GDM1 (cell line): Measurements from ENCODE around the gene JAML.

ENCODE experiments used
- DNase-seq: peaks from one replicate; lab custom pipeline; 2025; lab: John Stamatoyannopoulos, UW

JAML gene

DNA sequence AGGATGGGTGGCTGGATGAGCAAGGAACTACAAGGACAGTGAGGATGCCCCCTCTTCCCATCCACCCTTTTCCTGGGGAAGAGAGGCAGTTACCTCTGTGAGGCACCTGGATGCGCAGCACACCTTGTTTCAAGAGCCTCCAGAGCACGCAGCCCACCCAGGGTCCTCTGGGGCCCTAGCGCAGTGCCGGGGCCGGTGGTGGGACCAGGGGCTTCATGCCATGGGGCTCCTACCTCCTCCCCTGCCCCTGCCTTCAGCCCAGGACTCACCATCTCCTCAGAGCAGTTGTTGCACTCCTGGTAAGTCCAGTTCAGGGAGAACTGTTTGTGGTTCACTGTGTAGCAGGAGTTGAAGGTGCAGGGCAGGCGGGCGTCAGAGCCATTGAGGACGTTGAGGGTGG lies 56.5 kb downstream of the JAML start:
- no peak for DNase-seq

DNA sequence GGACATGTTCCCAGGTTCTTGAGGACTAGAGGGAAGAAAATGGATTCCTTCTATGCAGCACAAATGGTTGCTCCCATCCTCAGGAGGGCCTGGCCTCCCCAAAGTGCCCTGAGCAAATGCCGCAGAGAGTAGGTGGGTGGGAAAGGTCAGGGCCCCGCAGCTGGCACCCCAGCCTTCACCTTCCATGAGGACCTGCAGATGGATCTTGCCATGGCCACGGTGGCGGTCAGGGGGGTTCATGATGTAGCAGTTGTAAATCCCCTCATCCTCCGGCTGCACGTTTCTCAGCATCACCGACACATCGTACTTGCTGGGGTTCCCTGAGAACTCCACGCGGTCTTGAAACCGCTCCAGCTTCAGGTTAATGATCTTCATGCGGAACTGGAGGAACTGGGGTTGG lies 56.9 kb downstream of the JAML start:
- DNase-seq: no peak

DNA sequence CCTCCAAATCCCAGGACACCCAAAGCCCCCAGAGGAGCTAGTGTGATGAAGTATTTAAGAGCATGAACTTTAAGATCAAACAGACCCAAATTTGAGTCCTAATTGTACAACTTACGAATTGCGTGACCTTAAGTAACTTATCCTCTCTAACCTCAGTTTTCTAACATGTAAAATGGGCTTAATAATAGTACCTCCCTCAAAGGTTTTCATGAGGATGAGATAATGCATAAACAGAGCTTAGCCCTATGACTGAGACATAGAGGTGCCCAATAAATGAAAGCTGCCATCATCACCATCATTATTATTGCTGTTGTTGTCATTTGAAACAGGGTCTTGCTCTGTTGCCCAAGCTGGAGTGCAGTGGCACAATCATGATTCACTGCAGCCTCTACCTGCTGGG lies 57.6 kb downstream of the JAML start:
- no peak for DNase-seq

DNA sequence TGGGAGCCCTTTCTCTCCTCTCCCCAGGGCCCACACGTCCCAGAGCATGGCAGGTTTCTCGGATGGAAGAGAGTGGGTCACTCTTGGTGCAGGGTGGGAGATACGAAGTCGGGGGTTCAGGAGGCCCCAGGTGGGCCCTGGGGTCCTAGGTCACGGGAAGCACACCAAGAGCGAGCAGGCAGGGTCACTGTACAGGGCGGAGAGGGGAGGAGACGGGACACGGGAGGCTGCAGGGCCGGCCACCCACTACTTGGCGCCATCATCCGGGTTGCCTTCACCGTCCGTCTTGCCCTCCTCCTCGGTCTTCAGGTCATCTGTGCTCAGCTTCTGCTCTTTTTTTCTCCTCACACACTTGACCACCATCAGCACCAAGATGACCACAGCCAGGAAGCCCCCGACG lies 58.2 kb downstream of the JAML start:
- DNase-seq: no peak

DNA sequence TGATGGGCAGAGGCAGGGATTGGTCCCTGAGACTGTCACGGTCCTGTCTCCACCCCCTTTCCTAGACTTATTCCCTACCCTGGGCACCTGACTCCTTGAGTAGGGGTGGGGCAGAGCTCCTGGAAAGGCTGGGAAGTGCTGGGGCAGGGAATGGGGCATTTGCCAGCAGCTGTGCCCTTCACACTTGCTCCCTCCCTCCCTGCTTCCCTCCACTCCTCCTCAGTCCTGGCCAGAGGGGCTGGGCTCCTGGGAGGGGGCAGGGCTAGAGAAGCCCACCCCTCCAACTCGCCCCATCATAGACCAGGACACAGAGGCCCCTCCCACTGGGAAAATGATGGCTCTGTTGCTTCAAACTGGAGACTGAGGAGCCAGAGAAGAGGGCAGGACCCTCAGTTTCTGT lies 59.9 kb downstream of the JAML start:
- no peak for DNase-seq

DNA sequence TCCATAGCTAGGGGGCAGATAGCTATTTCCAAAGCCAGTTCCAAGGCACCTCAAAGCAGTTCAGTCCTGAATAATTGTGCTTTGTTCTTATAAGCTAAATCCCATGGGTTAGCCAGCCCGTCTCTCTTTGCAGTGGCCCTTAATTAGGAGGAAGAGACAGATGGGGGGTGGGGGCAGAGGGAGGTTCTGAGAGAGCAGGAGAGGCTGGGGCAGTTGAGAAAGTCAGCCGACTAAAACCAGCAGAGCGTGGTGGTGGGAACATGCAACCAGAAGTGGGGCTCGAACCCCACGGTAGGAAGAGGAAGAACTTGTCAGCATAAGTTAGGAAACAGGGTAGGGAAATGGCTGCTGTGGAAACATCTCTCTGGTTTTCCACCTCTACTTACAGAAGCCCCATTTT lies 61.3 kb downstream of the JAML start:
- no peak for DNase-seq

DNA sequence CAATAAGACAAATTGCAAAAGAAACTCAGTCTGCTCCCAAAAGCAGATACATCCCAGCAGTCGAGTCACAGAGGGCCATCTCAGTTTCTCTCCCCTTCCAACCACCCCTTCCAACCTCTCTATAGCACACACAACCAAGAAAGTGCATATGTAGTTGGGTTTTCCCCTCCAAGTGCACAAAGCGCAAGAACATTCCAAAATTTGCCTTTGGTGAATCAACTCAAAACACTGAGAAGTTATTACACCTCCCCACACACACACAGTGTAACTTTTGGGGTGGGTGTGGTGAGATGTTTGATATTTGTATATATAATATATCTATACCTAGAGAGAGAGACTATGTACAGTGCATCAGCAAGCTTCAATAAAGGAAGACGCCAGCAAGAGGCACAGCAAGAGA lies 62.0 kb downstream of the JAML start:
- no peak for DNase-seq

DNA sequence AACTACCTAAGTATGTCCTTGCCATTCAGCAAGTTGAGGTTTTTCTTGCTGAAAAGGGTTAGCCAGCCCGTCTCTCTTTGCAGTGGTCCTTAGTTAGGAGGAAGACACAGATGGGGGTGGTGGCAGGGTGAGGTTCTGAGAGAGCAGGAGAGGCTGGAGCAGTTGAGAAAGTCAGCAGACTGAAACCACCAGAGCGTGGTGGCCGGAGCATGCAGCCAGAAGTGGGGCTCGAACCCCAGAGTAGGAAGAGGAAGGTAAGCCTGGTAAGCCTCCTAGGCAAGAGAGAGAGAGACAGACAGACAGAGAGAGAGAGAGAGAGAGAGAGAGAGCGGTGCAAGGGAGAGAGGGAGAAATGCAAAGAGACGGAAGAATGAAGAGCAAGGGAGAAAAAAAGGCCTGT lies 63.0 kb downstream of the JAML start:
- no peak for DNase-seq

DNA sequence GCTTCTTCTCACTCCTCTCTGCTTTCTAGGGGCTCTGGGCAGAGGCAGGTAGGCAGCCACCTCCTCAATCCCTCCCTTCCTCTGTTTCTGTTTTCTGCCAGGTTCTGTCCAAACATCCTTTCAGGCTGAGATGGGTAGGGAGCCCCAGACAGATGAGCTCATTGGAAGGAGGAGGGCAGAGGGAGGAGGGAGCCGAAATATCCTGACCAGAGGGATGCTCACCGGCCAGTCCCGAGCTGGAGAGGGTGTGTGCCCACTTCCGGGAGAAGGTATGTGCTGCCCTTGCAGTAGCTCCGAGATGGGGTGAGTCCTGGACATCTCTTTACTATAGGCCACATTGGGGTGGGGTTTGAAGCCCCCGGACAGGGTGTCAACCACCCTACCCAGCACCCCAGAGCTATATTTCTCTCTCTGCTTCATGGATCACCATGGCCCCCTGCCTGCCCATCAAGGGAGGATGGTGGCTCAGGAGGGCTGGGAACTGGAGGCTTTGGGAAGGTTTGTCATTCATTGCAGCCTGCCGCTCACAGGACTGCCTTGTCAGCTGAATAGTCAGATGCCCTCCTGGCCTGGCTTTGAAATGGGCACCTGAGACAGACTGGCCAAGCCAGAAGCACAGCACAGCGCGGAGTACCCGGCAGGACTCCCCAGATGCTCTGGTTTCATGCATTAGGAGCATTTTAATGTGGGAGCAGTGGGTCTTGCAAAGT lies 67.5 kb downstream of the JAML start:
- DNase-seq: no peak

DNA sequence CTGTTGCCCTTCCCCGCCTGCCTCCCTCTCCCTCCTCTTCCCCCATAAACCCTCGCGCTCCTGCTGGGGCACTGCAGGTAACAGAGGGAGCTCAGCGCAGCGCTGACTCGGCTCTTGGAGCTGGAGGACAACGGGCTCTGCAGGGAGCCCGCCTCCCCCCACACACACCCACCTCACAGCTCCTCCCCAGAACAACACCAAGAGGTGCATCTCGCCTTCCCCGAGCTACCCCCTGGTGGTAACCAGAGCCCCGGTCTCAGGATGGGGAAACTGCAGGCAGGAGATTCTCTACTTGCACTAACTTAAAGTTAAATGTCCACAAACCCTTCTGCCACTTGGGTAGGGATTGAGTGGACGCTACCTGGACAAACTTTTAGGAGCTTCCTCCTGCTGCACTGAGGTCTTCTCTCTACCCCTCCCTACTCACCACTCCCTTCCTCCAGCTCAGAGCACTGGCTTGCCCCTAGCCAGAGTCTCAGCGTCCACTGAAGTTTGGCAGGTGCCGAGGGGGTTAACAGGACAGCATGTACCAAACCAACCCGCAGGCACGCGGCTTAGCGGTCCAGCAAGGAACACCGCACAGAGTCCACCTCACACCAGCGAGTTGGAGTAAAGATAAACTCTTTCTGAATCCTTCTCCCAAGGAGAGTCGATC lies 68.2 kb downstream of the JAML start:
- DNase-seq: no peak

DNA sequence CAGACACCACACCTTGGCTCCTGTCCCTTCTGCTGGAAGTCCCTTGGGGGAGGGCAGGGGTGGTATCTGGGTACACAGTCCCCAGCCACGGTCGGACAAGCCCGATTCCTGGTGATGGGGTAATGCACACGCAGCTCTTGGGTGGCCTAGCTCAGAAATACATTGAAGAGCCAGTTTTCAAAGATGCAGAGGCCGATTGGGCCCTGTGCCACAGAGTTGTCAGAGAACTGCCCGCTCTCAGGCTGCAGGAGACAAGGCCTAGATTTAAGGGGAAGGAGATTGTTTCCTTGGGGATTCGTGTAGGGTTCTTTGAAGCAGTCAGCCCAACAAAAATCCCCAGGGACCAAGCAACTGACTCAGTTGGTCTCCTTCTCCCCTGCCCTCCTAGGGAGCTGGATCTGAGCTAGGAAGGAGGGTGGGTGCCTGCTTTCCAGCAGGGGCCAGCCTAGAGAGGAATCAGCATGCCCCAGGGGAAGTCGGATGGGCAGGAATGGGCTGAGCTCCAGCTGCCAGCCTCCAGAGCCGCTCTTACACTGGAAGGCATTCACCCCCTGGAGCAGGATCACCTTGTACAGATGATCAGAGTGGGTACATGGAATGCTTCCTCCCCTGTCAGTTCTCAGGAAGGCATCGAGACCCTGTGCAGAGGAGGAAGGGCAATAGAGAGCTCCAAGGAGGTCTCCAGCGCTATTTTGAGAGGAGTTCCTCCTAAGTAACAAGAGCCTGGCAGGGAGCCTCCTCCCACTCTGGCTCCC lies 68.9 kb downstream of the JAML start:
- no peak for DNase-seq

DNA sequence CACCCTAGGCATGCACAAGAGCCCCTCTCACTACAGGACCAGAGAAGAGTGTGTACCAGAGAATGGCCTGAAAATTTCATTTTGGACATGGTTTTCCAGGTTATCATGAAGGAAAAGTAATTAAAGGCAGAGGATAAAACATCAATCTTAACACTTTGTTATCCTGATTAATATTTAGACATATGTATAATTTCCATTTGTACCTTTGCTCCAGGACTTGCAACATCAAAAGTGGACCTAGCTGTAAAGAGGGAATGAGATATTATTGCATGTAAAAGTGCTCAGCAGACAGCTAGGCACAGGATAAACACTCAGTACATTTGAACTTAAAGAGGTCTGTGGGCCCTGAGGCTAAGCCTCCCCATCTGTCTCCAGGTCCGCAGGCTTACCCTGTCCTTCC lies 70.2 kb downstream of the JAML start:
- no peak for DNase-seq

DNA sequence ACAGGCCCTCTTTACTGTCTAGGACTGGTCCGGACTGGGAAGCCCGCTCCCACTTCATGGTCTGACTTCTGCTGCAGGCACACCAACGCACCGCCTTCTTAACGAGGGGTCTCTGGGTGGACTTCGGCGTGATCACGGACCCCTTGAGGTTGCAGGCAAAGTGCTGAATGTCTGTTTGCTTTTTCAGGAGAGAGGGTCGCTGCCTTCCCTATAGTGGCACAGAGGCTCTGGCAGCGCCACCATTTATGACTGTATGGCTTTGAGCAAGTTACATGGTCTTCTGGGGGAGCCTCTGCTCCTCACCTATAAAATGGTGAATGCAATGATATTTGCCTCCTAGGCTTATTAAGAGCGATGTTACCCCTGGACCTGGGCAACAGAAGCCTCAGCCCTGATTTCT lies 70.8 kb downstream of the JAML start:
- DNase-seq: no peak

DNA sequence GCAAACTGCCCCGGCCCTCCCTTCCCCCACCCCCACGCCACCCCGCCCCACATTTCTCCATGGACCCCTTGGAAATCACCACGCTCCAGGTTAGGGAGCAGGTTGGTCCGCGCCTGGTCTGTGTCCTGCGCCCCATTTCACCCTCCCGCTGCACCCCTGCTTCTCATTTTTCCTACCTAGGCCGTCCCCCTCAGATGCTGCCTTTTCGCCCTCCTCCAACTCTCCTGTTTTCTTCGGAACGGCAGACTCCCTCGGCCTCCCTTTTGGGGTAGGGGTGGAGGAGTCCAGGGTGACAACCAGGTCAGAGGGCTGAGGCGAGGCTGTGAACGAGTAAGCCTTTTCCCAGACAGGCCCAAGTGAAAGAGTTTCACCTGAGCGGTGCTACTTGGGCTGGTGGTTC lies 71.3 kb downstream of the JAML start:
- no peak for DNase-seq

DNA sequence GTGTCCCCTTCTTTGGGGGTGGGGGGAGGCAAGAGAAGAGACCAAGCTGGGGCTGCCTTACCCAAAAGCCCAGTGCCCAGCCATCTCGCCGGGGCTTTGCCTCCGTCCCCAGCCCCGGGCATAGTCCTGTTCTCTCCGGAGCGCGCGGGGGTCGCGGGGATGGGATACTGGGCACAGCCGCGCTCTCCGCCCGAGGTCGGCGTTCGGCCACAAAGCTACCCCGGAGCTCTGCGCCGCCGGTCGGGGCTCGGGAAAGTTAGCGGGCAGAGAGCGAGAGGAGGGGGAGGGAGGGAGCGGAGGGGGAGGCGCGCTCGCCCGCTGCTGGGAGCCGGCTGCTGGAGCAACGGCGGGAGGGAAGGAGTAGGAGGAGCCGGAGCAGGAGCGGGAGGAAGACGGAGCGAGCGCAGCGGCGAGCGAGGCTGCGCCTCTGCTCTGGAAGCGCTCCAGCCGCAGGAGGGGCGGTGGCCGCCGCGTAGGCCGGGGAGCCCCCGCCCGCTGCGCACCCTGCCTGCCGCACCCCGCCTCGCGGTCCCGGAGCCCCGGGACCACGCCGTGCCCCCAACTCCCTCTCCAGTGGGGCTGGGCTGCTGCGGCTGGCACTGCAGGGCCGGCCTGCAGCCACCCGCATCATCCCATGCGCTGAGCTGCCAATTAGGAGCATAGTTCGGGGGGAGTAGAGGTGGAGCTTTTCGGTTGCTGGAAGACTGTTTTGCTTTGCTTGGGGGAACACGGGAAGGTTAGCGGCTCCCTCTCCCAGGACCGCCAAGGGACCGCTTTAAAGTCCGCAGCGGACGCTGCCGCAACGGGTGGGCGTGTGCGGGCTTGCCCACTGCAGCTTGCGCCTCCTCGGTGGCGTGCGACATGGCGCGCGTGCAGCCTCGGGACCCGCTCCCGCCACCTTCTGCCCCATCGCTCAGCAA lies 72.0 kb downstream of the JAML start, which contains the start of gene SCN4B:
SCN4B (minus strand) TSS at position 272 of the 920 bp plus-strand sequence; CDS start at position 122, 150 bp downstream.
- no peak for DNase-seq

DNA sequence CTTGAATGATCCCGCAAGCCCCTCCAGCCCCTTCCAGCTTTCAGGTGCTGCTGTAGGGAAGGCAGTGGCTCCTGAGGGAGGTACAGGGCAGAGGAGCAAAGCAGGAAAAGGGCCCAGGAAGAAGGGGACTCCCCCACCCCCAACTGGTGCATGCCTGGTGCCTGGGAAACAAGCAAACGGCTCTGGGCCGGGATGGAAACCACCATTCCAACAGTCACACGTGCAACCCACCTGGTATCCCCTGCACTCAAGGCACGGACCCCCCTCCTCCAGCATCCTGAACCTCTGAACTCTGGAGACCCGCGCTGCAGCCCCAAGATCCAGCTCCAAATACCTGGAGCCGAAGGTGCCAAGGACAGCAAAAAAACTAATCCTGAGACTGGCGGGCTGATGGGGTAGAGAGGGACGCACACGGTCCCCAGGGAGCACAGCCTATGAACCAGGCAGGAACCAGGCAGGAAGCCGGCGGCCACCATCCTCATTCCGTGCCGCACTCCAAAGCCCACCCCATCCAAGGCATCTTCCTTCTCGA lies 72.7 kb downstream of the JAML start:
- DNase-seq: no peak

DNA sequence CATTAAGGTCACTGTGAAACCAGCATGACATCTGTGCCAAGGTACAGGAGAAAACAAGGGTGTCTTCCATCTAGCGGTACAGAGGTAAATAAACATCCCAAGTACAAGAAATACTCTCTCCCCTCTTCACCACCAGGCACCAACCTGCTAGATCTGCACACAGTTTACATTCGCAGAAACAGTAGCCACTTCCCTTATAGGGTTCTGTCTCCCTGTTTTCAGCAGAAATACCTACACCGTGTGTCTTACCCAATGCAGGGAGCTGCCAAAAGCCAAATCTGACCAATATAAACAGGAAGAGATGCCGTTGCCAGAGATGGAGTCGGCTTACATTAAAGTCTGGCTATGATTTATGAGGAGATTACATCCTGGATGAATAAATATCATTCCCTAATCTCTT lies 73.4 kb downstream of the JAML start:
- no peak for DNase-seq

DNA sequence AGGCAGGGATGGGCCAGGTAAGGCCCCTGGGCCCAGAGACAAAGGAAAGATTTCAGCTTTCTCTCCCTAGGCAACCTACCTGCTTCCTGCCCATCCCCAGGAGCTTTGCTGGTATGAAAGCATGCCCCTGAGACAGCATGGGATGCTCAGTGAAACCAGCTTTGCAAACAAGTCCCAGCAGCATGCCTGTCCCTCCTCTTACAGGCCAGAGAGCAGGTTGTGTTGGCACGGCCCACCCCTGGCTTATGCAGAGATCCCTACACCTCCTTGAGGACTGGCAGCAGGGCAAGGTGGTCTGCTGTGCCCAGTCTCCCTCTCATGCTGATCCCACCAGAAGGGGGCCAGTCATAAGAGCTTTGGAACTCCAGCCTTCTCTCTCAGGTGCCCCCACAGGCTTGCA lies 75.3 kb downstream of the JAML start:
- no peak for DNase-seq

DNA sequence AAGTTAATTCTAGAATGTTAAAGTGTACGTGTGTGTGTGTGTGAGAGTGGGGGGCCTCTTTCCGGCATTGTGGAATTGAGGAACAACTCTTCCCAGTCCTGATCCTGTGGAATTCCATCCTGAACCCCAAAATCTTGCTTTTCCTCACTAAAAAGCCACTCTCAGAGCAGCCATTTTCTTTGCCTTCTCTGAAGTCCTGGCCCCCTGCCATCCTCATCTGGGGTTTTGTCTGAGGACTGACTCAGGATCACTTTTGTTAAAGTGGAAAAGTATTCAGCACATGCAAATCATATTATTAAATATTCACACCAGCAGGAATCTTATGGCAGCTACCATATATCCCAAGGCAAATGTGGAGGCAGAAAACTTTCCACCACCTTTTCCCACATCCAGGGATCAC lies 76.0 kb downstream of the JAML start:
- DNase-seq: no peak

DNA sequence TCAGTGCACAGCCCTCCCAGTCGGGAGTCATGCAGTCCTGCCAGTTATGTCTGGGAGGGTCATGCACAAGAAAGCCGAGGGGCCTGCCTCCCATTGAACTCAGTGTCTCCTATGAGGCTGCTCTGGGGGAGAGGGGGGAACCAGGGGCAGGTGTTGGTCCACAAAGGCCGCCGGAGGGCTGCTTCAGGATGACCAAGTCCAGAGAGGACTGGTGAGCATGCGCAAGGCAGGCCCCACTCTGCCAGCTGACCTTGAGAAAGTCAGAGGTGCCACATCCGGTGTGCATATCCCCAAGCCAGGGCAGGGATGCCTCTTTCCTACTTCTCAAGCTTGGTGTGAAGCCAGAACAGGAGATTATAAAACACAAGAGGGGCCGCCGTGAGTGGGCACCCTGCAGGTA lies 76.6 kb downstream of the JAML start:
- no peak for DNase-seq

DNA sequence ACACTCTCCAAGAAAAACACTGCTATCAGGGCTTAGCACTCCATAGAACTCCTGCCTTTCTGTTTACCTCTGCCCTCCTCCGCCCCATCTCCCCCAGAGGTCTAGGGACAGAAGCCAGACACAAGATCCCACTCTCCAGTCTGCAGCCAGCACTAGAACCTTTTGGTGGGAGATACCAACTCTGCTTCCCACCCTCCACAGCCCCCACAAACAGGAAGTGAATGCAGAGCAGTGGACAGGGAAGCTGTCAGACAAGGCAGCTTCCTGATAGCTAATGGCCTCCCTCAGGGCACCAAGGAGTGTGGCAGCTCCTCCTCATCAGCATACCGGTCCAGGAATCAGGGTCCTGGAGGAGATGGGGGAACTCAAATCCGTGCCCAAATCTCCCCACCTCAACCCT lies 77.3 kb downstream of the JAML start:
- peak; percentile 14 for DNase-seq

DNA sequence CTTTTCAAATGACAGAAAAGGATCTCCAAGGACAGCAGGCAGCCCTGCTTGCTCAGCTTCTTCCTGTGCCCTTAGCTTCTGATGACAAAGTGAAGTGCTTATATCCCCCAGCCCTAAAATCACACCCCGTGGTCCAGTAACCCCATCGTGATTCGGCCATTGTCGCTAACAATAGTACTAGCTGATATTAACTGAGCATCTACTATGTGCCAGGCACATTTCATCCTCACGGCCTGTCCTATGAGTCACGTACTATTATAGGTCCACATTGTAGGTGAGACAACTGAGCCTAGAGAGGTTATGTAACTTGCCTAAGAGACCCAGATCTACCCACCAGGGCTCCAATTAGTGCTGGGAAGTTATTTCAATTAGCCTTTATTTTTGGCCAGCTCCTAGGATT lies 78.3 kb downstream of the JAML start:
- DNase-seq: no peak
